Measurements from ENCODE around the gene OR2G6.
"Not testable (repeated sequence)": the region's sequence is repeated elsewhere in the genome, so short reads cannot be mapped to it uniquely, and the experiment has no call there.

The OR2G6 gene

DNA sequence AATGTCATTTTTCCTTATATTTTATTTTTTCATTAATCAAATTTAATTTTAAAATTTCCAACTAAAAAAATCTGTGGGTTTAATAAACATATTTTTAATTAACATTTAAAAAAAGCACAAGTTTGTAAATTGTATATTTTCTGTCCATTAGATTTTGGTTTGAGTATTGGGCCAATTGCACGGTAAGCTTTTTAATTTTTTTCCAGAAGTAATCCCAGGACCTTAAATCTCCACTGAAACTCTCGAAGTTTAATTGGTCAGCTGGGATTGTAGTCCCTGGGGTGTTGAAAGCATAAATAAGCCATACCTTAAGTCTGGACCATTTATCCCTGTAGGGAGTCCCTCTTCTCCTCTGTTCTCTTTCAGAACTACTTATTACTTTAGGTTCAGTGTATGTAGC, at the start of gene OR2G6:
OR2G6 (plus strand) TSS at position 301 of the 400 bp plus-strand sequence. CDS start 13,574 bp downstream, outside the sequence.
- in situ Hi-C loops (cut with HindIII; ENCODE audit: low pct_ligation_motif_present, low pct_unique_long_range_greater_than_20kb, low sequenced_read_pairs); DNase-seq: not testable (repeated sequence)

- DNase-seq; in situ Hi-C loops (cut with HindIII; ENCODE audit: low pct_ligation_motif_present, low pct_unique_long_range_greater_than_20kb, low sequenced_read_pairs): not testable (repeated sequence)
Measured at GRCh38 chr1:248459117-248459516, 48.8 kb upstream of the OR2G6 start.

DNA sequence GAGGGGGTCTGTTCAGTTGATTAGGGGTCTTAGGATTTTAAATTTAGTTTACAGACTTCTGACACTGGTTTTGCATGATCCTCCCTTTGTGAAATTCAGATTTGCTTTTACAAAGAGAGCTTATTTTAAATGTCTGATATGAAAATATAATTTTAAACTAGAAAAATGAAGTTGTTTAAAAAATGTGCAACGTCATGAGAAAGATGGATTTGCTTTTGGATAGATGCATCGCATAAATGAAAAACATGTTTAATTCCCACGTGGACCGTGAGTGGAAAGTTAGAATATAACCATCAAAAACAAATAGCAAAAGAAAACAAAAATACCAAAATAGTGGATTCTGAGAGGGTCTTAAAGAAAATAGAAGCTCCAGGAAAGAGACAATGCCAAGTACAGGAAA, 36.7 kb upstream of the OR2G6 start:
- in situ Hi-C loops (cut with HindIII; ENCODE audit: low pct_ligation_motif_present, low pct_unique_long_range_greater_than_20kb, low sequenced_read_pairs) = no loop called here
- DNase-seq = no peak

- in situ Hi-C loops (cut with HindIII; ENCODE audit: low pct_ligation_motif_present, low pct_unique_long_range_greater_than_20kb, low sequenced_read_pairs); DNase-seq: not testable (repeated sequence)
Measured at GRCh38 chr1:248472111-248472510, 35.8 kb upstream of the OR2G6 start.

DNA sequence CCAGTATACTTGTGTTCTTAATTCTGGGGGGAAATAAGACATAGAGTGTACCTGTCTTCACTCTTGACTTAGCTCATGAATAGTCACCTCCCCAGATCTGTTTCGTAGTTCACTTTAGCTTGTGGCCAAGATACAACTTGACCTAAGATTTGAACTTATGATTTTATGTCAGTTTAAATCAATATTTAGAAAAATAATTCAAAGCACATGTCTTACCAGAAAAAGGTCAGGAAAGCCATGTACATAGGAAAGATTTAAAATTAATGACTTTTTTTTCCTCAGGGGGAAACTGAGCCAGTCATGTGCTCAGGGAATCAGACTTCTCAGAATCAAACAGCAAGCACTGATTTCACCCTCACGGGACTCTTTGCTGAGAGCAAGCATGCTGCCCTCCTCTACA, 34.8 kb upstream of the OR2G6 start, which contains the start of gene OR2T3:
OR2T3 (plus strand) TSS at position 301 of the 400 bp plus-strand sequence; CDS start at position 301, 0 bp downstream.
- DNase-seq; in situ Hi-C loops (cut with HindIII; ENCODE audit: low pct_ligation_motif_present, low pct_unique_long_range_greater_than_20kb, low sequenced_read_pairs): not testable (repeated sequence)

- in situ Hi-C loops (cut with HindIII; ENCODE audit: low pct_ligation_motif_present, low pct_unique_long_range_greater_than_20kb, low sequenced_read_pairs); DNase-seq: not testable (repeated sequence)
Measured at GRCh38 chr1:248475660-248476059, 32.2 kb upstream of the OR2G6 start.

GRCh38 chr1:248481686-248482579, 25.9 kb upstream of the OR2G6 start:
- DNase-seq; in situ Hi-C loops (cut with HindIII; ENCODE audit: low pct_ligation_motif_present, low pct_unique_long_range_greater_than_20kb, low sequenced_read_pairs): not testable (repeated sequence)

DNA sequence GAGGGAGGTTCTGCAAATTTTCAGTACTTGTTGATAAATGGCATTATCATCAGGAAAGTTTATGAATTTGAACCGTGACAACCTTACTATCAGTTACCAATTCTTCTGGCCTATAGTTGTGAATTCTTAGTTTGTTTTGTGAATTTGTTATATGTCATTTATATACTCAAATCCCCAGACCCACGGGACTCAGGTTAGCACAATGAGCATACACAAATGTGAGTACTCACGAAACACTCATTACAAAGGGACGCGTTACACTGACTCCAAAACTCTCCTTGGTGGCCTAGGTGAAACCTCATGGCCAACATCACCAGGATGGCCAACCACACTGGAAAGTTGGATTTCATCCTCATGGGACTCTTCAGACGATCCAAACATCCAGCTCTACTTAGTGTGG, 19.6 kb upstream of the OR2G6 start, which contains the start of gene OR2T5:
OR2T5 (plus strand) TSS at position 301 of the 400 bp plus-strand sequence; CDS start at position 301, 0 bp downstream.
- DNase-seq; in situ Hi-C loops (cut with HindIII; ENCODE audit: low pct_ligation_motif_present, low pct_unique_long_range_greater_than_20kb, low sequenced_read_pairs): not testable (repeated sequence)

GRCh38 chr1:248496661-248497060, 11.2 kb upstream of the OR2G6 start:
- DNase-seq; in situ Hi-C loops (cut with HindIII; ENCODE audit: low pct_ligation_motif_present, low pct_unique_long_range_greater_than_20kb, low sequenced_read_pairs): not testable (repeated sequence)

- in situ Hi-C loops (cut with HindIII; ENCODE audit: low pct_ligation_motif_present, low pct_unique_long_range_greater_than_20kb, low sequenced_read_pairs); DNase-seq: not testable (repeated sequence)
Measured at GRCh38 chr1:248500305-248501035, 7.4 kb upstream of the OR2G6 start.

DNA sequence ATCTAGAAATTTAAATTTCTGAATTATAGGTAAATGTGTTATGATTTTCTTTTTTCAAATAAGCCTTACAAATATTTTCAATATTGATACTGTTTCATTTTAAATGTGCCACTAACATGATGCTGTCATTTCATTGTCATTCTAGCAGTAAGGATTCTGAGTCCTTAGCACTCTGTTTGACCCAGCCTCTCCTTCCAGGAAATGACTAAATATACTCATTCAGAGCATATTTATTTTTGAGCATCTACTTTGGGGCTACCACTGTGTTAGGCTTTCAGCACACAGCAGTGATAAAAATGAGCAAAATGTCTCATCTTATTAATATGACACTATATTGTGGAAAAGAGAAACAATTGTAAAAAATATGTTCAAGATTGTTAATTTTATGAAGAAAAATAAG, 2.3 kb downstream of the OR2G6 start:
- in situ Hi-C loops (cut with HindIII; ENCODE audit: low pct_ligation_motif_present, low pct_unique_long_range_greater_than_20kb, low sequenced_read_pairs); DNase-seq: not testable (repeated sequence)

- in situ Hi-C loops (cut with HindIII; ENCODE audit: low pct_ligation_motif_present, low pct_unique_long_range_greater_than_20kb, low sequenced_read_pairs) = no loop called here
- DNase-seq = no peak
Measured at GRCh38 chr1:248521856-248522255, 14.0 kb downstream of the OR2G6 start.

DNA sequence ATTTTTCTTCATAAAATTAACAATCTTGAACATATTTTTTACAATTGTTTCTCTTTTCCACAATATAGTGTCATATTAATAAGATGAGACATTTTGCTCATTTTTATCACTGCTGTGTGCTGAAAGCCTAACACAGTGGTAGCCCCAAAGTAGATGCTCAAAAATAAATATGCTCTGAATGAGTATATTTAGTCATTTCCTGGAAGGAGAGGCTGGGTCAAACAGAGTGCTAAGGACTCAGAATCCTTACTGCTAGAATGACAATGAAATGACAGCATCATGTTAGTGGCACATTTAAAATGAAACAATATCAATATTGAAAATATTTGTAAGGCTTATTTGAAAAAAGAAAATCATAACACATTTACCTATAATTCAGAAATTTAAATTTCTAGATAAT, 29.6 kb downstream of the OR2G6 start:
- DNase-seq; in situ Hi-C loops (cut with HindIII; ENCODE audit: low pct_ligation_motif_present, low pct_unique_long_range_greater_than_20kb, low sequenced_read_pairs): not testable (repeated sequence)

- in situ Hi-C loops (cut with HindIII; ENCODE audit: low pct_ligation_motif_present, low pct_unique_long_range_greater_than_20kb, low sequenced_read_pairs); DNase-seq: not testable (repeated sequence)
Measured at GRCh38 chr1:248547383-248547782, 39.5 kb downstream of the OR2G6 start.

DNA sequence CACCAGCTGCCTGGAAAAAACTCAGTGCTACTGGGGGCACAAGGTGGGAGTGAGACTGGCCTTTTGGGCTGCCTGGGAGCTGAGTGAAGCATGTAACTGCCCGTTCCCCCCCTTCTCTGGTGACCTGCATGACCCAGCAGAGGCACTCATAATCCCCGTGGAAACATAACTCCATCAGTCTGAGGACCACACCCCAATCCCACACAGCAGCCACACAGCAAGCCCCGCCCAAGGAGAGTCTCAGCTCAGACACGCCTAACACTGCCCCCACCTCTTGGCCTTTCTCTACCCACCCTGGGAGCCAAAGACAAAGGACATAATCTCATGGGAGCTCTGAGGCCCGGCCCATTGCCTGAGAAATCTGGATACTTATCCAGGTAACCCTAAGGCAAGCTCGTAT, 43.2 kb downstream of the OR2G6 start:
- in situ Hi-C loops (cut with HindIII; ENCODE audit: low pct_ligation_motif_present, low pct_unique_long_range_greater_than_20kb, low sequenced_read_pairs); DNase-seq: not testable (repeated sequence)

- in situ Hi-C loops (cut with HindIII; ENCODE audit: low pct_ligation_motif_present, low pct_unique_long_range_greater_than_20kb, low sequenced_read_pairs); DNase-seq: not testable (repeated sequence)
Measured at GRCh38 chr1:248562672-248563071, 54.8 kb downstream of the OR2G6 start, which contains the start of gene OR2T29. OR2T29 (minus strand) TSS chr1:248562772; CDS start chr1:248559491, 3,281 bp downstream.

DNA sequence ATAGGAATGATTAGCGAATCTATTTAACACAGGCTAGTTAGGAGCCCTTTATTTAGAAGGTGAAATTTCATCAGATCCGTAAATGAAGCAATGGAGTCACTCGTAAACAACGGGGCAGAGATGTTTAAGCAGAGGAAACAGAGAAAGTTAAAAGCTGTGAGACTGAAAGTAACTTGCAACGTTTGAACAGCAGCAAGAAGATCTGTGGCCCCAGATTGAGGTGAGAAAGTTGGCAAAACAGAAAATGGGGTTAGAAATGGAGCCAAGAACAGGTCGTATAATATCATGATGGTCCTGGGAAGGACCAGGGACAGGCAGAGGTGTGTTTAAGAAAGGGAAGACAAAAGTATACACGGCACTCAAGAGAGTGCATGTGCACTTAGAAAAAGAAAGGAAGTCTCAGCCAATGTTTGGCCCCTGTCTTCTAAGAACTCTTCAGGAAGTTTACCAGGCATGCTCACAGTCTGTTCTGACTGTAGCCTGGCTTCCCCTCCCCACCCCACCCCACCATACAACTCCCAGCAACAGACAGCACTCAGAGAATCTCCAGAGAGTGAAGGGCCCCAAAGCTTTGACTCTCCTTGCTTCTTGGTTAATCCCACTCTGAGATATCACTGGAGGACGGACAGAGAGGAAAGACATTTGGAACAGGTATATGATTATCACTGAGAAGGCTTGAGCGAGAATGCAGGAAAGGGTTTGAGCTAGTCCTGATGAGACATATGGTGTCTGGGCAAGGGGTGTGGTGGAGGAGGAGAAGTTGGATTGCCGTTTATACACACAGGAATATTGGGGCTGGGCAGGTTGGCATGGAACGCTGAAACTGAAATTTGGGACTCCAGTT, 57.9 kb downstream of the OR2G6 start:
- DNase-seq; in situ Hi-C loops (cut with HindIII; ENCODE audit: low pct_ligation_motif_present, low pct_unique_long_range_greater_than_20kb, low sequenced_read_pairs): not testable (repeated sequence)

DNA sequence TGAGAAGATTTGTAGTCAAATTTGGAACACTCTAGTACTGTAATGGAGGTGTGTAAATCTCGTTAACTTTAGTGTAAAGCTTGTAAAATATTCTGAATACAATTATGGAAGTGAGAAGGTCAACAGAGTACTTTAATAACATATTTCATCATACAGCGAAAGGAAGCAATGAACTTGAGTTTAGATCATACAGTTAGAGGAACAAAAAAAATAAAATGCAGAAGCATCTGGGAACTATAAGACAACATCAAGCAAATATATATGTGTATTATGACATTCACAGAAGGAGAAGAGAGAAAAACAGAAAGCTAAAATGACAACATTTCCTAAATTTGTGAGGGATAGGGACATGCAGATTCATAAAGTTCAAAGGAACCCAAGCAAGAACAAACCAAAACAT, 61.2 kb downstream of the OR2G6 start:
- in situ Hi-C loops (cut with HindIII; ENCODE audit: low pct_ligation_motif_present, low pct_unique_long_range_greater_than_20kb, low sequenced_read_pairs) = not testable (repeated sequence)

More for the DNA sequence above, 61.2 kb downstream of the OR2G6 start:
- not testable (repeated sequence) for DNase-seq

Measured in ACHN (cell line).